ENCODE data around the gene ANKRD13C.
A peak's percentile ranks its signal among the peaks of the same experiment; 100 is the strongest.
"Not testable (repeated sequence)": the region's sequence is repeated elsewhere in the genome, so short reads cannot be mapped to it uniquely, and the experiment has no call there.

ANKRD13C gene

GRCh38 chr1:70354332-70355110 is at the start of gene ANKRD13C:
Gene ANKRD13C (minus strand): TSS chr1:70354722. CDS start chr1:70354408, 314 bp downstream.
- peak; percentile 96 for DNase-seq

- DNase-seq, result no peak
Measured at GRCh38 chr1:70403759-70404158, 49.2 kb upstream of the ANKRD13C start.

- no peak for DNase-seq
Measured at GRCh38 chr1:70401974-70402373, 47.5 kb upstream of the ANKRD13C start.

GRCh38 chr1:70400335-70400734 is 45.8 kb upstream of the ANKRD13C start:
- DNase-seq, result no peak

GRCh38 chr1:70397013-70397412 is 42.5 kb upstream of the ANKRD13C start:
- no peak for DNase-seq

- DNase-seq, result no peak
Measured at GRCh38 chr1:70396607-70397006, 42.1 kb upstream of the ANKRD13C start.

- DNase-seq, result no peak
Measured at GRCh38 chr1:70392626-70393025, 38.1 kb upstream of the ANKRD13C start.

GRCh38 chr1:70387507-70387906 is 33.0 kb upstream of the ANKRD13C start:
- no peak for DNase-seq

- no peak for DNase-seq
Measured at GRCh38 chr1:70386121-70386520, 31.6 kb upstream of the ANKRD13C start.

GRCh38 chr1:70385477-70385876 is 31.0 kb upstream of the ANKRD13C start:
- no peak for DNase-seq

GRCh38 chr1:70384542-70384941 is 30.0 kb upstream of the ANKRD13C start:
- DNase-seq, result no peak

GRCh38 chr1:70383483-70383882 is 29.0 kb upstream of the ANKRD13C start:
- DNase-seq, result no peak

GRCh38 chr1:70382682-70383081 is 28.2 kb upstream of the ANKRD13C start:
- DNase-seq, result no peak

- DNase-seq, result no peak
Measured at GRCh38 chr1:70376196-70376595, 21.7 kb upstream of the ANKRD13C start.

- not testable (repeated sequence) for DNase-seq
Measured at GRCh38 chr1:70373580-70373979, 19.1 kb upstream of the ANKRD13C start.

GRCh38 chr1:70372426-70372825 is 17.9 kb upstream of the ANKRD13C start:
- DNase-seq, result no peak

GRCh38 chr1:70371586-70371985 is 17.1 kb upstream of the ANKRD13C start:
- not testable (repeated sequence) for DNase-seq

- not testable (repeated sequence) for DNase-seq
Measured at GRCh38 chr1:70367397-70367796, 12.9 kb upstream of the ANKRD13C start.

- not testable (repeated sequence) for DNase-seq
Measured at GRCh38 chr1:70366997-70367396, 12.5 kb upstream of the ANKRD13C start.

GRCh38 chr1:70366425-70366952 is 12.0 kb upstream of the ANKRD13C start:
- DNase-seq, result not testable (repeated sequence)

- DNase-seq, result no peak
Measured at GRCh38 chr1:70364439-70364838, 9.9 kb upstream of the ANKRD13C start.

- DNase-seq, result no peak
Measured at GRCh38 chr1:70361727-70362398, 7.3 kb upstream of the ANKRD13C start.

GRCh38 chr1:70360321-70360720 is 5.8 kb upstream of the ANKRD13C start:
- DNase-seq, result no peak

- no peak for DNase-seq
Measured at GRCh38 chr1:70358921-70359564, 4.5 kb upstream of the ANKRD13C start.

Measured in COR-L47 (cell line).